SK-N-SH (cell line): ENCODE results near the gene PLXNA4.

ENCODE experiments used
- CTCF ChIP-seq: fragments of 200-600 bp; sonication (generic); IDR thresholded peaks from 2 replicates; pipeline ENCODE4 v1.6.1; 2017; ENCODE audit warnings: antibody characterized with exemption, mild to moderate bottlenecking, moderate library complexity
- RAD21 ChIP-seq: IDR thresholded peaks from 2 replicates; pipeline ENCODE4 v1.6.1; 2012; ENCODE audit warnings: mild to moderate bottlenecking, low read length

- TF ChIP-seq CTCF (no peak), RAD21 (no peak)
These were observed 348.0 kb downstream of the PLXNA4 start for GRCh38 chr7:132228240-132228639.
